Activated CD8-positive, alpha-beta memory T cell treated with anti-CD3 and anti-CD28 coated beads for 24 hours (primary cell): ENCODE data around the gene KCND2.

ENCODE experiments used
- DNase-seq: peaks from one replicate; pipeline ENCODE4 v3.0.0-alpha.2; 2020

The KCND2 gene

DNA sequence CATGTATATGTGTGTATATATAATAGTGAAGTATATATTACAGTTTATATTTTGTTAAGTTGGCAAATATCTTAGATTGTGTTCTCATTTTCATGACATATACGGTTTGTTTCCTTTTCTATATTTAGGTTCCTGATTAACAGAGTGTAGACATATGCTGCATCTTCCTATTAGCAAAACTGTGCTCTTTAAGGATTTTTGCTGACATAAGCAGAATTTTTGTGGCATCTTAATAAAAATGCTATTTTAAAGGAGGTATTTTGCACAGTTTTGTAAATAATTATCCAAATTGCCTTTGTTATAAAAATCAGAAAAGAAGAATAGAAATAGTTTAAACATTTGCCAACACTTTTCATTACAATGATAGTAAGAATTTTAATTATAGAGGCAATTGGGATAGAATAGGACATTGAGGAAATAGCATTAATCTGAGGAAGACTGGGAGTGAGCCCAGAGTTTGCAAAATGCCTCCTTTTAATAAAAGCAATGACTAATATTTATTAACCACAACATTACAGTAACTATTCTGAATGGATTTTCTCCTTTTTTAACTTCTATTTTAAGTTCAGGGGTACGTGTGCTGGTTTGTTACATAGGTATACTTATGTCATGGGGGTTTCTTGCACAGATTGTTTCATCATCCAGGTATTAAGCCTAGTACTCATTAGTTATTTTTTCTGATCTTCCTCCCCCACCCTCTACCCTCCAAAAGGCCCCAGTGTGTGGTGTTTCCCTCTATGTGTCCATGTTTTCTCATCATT, 38.2 kb downstream of the KCND2 start:
- no peak for DNase-seq

DNA sequence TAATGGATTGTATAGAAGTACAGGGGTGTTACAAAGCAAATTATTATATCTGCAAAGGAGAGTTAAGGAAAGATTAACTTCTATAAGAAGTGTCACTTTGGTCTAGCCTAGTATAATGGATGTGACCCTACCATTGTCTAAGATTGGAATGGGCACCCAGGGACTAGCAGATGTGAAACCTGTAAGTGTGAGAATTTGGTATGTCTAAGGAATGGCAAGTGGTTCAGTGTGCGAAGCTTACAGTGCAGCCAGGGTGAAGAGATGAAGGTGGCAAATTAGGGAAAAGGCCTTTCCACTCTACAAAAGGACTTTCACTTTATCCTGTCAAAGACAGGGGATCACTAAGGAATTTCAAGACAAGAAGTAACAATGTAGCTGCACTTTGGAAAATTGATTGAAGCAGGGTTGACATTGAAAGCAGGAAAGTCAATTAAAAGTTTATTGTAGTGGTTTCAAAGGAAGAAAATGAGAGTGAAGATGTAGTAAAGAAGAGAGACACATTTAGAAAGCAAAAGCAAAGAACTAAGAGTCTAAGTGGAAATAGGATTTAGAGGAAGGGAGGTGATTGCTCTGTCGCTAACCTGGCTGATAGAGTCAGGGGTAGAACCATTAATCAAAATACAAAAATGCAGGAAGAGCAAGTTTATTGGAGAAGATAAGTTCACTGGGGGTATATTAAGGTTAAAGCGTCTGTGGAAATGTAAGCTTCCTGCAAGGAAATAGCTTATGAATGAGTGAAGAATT, 47.4 kb downstream of the KCND2 start:
- DNase-seq: no peak

DNA sequence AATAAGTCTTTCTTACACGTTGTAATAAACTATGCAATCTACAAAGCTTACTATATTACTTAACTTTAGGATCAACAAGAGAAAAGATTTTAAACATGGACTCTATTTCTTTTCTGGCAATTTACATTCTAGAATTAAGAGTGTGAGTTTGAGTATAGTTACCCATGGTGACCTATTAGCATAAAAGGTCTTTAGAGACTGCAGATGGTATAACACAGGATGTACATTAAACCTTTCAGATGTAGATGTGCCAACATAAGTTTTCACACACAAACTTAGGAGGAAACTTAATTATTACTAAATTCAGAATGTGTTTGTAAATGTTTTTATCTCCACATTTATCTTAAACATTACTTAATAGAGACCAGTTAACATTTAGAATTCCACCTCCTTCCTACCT, 54.1 kb downstream of the KCND2 start:
- DNase-seq: no peak

DNA sequence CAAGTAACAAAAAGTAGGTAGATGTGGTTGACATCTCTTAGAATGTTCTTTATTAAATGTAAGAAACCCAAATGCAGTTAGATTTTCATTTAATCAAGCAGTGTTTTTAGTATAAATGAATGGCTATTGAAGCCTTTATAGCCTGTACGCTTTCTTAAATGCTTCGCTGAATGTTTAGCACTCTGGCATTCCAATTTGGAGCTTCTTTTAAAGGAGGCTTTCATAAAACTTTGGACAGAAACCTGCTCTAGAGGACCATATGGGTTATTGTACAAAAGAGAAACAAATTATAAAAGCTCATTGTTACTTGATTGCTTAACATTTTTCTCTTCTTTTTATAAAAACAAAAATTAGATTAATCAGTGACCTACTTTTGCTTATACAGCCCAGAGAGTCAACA, 59.5 kb downstream of the KCND2 start:
- no peak for DNase-seq

DNA sequence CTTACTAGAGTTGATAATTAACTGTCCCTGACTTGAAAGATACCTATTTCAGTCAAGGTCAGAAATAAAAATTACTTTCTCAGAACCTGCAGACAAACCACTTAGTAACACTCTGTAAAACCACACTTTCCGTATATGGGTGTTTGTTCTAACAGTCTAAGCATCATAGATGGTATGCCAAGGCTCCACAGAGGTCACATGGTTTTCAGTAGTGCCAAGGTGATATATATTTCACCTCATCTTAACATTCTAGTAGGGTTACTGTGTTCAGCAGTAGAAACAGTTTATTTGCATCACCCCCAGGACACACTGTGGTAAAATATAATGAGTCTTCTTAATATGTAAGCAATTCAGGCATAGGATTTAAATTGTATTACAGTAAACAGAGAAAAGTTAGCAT, 61.5 kb downstream of the KCND2 start:
- DNase-seq: no peak

DNA sequence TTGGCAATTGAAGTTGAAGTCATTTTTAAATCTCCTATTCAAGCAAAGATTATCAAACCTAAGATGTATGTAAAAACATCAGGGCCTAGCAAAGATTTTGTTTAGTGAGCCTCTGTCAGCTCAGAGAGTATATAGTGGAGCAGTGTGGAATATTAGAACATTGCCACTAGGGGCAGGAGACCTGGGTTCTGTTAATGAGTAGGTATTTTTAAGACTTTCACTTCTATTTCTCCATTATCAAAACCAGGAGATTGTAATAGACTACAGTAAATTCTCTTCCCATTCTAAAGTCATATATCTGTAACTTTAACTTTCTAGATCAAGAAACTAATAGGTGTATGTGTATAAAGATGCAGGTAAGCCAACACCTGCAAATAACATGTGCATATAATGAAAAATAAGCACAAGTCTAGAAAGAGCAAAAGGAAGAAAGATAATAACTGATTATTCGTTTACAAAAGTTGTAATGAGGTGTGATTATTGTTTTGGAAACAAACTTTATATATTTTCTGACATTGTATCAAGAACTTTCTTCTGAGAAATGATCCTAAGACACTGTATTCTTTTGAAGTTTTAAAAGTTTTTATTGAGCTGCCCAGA, 64.4 kb downstream of the KCND2 start:
- no peak for DNase-seq

DNA sequence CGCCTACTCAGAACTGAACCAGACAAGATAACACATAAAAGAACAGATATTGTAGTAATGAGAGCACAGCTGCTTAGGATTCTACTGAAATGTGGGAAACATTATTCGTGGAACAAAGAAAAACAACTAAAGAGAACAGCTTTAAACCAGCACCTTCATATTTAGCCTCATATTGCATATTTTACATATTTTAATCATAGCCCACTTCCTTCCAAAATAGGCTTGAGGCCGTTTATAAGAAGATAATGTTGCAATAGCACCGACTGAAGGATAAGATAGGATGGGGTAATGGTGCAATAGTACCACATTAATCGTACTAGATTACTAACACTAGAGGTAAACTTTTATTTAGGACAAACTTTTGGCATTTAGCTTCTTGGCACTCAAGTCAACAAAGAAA, 71.3 kb downstream of the KCND2 start:
- DNase-seq: no peak

DNA sequence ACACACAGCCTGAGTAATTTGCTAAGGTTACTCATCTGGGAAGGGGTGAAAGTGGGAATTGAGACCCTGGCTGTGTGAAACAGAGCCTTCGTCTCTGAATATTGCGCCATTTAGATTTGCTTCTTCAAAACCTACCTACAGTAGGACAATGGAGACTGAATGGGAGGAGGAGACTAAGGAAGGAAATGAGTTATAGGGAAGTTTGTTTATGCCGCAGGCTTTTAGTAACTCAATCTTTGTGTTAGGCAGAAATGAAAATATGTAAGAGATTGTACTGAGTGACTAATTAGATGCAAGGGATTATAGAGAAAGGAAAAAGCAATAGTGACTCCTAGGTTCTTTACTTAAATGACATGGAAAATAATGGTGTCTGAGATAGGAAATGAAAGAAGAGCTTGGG, 80.2 kb downstream of the KCND2 start:
- DNase-seq: no peak

DNA sequence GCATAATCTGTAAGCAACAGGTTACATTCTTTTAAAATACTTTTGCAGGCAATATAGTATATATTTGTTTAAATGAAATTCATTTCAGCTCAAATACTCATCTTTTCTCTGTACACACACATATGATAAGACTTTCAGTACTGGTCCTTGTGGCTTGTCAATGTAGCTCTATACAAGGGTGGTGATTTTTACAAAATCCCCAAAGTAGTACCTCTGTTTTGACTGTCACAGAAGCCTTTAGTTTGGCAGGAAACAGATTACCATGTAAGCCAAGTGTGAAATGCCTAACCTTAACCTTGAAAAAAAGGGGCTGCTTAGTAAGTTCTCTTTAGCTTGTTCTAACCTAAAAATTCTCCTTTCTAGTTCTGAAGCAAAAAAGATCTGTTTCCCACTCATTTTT, 87.9 kb downstream of the KCND2 start:
- DNase-seq: no peak

DNA sequence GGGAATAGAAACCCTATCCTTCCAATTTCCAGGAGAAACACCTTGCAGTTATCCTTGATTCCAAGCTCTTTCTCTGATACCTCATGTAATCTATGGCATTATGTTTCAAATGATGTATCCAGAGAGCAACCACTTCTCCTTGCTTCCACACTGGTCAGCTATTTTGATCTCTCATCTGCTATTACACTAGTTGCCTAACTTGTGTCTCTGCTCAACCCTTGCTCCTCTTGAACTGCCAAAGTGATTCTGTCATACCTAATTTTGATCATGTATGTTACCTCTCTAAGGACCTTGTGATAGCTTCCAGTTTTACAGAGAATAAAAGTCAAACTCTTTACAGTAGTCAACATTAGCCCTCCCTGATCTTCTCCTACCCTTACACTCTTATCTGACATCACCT, 90.4 kb downstream of the KCND2 start:
- DNase-seq: no peak

DNA sequence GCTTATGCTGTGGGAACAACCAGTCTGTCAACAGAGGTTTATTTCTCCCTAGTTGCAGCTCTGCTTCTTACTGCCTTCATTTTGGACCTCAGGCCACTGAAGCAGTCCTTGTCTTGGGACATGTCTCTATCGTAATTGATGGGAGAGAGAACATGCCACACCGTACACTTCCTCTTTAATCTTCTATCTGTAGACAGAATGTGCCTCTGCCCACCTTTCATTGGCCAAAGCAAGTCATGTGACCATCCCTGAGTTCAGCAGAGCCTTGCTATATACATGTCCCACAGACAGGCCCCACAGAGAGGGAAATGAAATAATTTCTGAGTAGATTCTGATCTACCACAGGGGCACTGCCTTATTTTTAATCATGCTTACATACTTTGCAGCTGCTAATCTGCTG, 98.0 kb downstream of the KCND2 start:
- no peak for DNase-seq

DNA sequence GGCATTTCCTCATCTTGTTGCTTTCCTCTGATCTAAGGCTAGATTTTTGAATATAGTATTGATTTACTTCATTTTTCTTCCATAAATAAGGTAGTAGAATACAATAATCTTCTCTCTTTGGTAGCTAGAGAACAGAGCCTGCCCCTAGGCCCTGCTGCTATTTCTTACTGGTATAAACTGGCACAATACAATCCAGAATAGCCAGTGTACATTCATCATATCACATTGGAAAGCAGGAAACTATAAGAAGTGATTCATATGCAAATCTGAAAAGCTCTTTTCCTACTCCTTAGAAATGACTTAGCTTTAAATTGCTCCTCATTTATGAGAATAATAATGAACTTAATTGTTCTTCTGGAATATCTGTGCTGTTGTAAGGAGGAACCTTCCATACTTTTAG, 100.2 kb downstream of the KCND2 start:
- no peak for DNase-seq

DNA sequence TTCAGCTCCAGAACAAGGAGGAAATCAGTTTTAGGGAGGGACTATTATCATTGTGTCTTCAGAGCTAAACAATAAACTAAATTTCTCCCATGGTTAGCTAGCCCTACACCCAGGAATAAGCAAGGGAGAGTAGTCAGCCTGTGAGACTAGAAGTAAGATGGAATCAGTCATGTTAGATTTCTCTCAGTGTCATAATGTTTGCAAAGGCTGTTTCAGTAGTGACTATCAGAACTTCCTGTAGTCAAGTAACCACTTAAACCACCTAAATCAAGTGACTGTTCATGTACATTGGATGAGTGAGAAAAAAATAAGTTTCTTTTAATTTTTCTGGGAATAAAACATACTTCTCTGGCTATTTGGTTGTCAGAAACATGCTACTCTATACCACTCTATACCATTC, 121.6 kb downstream of the KCND2 start:
- DNase-seq: no peak

DNA sequence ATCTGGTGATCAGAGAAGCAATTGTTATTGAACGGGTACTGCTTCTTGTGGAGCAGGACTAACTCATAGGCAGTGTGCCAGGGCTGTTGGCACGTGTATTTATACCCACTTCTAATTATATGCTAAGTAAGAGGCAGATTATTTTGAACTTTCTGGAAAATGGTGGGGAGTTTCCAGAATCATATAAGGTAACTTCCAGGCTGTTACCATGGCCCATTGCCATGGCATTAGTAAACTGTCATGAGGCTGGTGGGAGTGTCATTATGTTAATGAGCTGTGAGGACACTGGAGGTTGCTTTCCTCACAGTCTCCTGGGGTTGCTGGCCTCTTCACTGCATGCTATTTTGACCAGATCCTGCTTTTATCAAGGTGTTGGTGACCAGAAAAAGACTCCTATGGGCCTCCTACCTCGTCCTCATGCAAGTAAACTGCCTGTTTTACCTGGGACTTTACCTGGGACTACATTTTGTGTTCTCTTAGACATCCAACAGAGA, 122.6 kb downstream of the KCND2 start:
- no peak for DNase-seq

DNA sequence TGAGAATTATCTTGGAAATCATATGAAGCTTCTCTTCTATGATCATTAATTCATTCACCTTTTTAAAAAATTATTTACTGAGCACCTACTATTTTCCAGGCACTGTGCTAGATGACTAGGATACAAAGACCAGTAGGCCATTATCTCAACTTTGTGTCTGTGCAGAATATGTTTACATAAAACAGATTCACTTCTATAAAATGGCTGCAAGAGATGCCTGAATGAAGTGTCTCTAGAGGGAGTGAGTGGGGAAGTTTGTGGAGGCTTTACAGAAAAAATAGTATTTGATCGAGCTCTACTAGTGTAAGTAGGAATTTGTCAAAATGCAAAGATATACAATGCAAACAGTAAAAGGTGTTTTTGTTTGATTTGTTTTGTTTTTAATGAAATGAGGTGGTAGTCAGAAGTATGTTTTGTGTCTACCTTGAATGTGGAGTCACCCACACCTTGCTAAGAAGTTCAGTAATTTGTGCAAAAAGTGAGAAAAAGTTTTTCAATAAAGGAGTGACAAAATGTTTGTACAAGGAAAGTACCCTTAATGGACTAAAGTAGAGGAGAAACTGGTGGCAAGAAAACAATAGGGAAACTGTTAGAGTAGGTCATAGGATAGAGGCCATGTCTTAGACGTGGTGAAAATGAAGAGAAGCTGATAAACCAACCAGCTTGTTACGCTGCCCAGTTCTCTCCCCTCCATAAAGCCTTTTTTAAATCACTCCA, 125.5 kb downstream of the KCND2 start:
- no peak for DNase-seq

DNA sequence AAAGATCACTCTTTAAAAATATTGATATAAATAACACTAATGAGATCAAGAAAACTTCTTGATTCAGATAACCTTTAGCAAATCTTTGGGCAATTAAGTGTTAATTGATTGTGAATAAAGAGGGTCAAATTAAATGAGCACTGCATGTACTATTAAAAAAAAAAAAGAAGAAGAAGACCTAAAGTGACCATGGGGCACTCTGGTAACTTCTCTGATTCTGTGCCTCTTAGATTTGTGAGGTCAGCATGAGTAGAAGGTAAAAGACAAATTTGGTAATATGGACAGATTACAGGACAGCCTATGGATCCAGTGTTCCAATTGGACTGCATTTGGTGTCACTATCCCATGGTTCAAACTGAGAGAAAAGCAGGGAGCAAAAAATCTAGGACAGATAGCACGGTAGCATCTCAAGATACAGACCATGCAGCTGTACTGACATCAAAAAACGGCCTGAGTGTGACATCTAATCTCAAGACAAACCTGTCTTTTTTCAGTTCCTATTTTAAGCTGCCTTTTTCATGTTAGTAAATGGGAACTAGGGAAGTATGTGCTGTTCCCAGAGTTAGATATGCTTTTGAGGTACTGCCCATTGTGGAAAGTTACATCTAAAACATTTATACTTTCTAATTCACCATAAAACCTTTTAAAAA, 128.0 kb downstream of the KCND2 start:
- DNase-seq: no peak

DNA sequence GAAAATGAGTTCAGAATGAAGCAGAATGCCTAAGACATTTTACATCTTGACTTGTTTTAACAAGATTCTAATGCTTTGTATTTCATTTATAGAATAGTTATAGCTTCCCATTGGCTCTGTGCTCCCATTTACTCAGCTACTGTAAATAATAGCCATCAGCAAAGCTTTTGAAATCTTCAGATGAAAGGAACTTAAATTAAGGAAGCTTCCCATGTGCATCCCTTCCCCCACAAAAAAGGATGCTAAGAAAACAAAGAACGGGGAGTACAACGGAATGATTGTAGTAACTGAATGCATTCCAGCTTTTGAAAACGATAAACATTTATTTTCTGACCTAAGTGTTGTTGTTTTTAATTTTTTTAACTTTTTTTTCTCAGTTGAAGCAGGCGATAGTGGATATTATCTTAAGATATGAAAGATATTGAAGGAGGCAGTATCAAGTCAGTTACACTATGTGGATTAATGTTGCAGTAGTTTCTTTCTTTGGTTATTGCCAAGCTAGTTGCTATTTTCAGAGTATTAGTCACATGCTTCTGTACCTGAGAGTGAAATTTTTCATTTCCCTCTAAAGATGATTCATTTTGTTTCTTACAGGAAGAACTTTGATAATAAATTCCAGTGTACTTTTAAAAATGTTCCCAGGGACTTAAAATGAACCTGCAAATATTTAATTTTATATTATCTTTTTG, 129.2 kb downstream of the KCND2 start:
- no peak for DNase-seq

DNA sequence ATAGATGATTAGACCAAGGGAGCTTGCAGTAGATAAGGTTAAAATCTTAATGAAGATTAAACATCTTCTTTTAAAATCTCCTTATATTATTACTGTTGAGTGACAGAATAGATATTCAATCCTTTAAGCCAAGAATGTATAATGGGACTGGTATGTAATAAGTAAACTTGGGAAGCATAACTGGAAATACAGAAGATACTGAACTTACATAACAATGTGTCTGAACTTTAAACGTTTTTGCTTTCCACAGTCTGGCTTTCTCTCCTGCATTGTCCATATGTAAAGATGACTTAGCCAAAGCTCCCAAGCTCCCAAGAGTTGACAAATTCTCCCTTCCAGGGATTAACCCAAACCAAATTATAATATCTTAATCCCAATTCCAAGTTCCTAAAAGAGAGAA, 129.8 kb downstream of the KCND2 start:
- DNase-seq: no peak

DNA sequence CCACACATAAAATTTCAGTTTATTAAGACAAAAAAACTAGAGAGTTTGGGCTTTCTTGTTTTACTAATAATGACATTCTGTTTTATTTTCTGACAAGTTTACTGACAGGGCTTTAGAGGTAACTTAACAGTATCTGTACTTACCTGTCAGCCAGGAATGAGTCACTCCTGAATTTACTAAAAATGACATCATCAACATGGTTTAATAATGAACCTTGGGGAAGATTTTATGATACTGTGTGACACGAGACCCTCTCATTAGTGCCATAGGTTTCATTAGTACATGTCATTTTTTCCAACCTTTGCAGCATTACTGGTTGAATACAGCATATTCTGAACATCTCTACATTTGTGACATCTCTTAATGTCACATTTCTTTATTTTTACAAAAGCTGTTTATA, 131.1 kb downstream of the KCND2 start:
- no peak for DNase-seq

DNA sequence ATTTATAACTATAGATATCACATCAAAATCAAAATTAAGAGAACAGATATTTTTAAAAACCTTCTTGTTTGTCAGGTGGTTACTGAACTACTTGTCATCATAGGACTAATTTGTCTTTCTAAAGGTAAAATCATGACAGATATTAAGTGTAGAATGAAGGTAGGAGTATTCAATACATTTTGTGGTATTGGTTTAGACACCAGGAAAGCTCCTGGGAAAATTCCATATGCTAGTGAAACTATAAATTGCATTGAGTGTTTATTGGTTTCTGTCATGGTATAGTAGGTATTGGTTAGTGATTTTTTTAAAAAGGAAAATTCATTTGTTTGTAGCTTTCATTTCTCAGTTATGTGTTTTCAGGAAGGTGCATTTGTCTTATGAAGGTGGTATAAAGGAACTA, 132.7 kb downstream of the KCND2 start:
- DNase-seq: no peak

DNA sequence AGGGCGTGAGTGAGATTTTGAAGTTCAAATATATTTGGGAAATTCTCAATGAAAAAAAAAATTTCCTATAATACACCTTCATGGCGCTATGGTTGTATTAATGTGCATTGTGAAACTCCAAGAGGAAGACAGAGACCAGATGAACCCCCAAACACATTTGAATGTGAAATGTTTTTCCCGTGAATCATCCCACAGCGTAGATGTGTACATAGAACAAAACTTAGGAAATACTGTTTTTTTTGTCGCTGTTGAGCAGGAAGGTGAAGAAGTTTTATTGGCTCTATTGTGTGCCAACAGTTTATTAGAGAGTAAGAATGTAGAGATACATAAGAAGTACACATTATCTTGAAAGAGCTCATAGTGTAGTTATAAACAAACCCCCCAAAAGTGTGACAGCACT, 134.0 kb downstream of the KCND2 start:
- no peak for DNase-seq
